K562 treated with DMSO at 1 percent for 4 hours (cell line): ENCODE data around the gene CDC6. TPM values are rescaled to one million over a fixed set of nuclear protein-coding genes. Genes with fewer than 3 reads are reported as not detected.

Source experiments
- total RNA-seq: library from RNA; unstranded; fragments of 300-600 nt; gene quantifications from 2 replicates; pipeline ENCODE4 v1.2.3, GENCODE V29; 2022; ENCODE audit not compliant: insufficient read depth

The CDC6 gene
- total RNA-seq, result 66.1 and 66.2 TPM in 2 replicates

GRCh38 chr17:40287494-40288369 lies at the start of gene CDC6:
CDC6 (plus strand) TSS chr17:40287879; CDS start chr17:40289421, 1,542 bp downstream.

GRCh38 chr17:40309031-40309948 lies 21.6 kb downstream of the CDC6 start, which contains the start of gene RARA:
RARA (plus strand) TSS chr17:40309180; CDS start chr17:40331219, 22,039 bp downstream.

Other genes starting within 250 kb of the CDC6 start
- 82.2 and 90.7 TPM in 2 replicates for gene MED24, start 233.5 kb upstream of the CDC6 start, total RNA-seq
- gene THRA, start 224.9 kb upstream of the CDC6 start, total RNA-seq, result 16.1 and 20.2 TPM in 2 replicates
- gene NR1D1, start 187.3 kb upstream of the CDC6 start, total RNA-seq, result 4.1 and 4.9 TPM in 2 replicates
- gene MSL1, start 165.9 kb upstream of the CDC6 start, total RNA-seq, result 20.2 and 36.0 TPM in 2 replicates
- 35.4 and 39.8 TPM in 2 replicates for gene CASC3, start 147.3 kb upstream of the CDC6 start, total RNA-seq
- gene RAPGEFL1, start 110.4 kb upstream of the CDC6 start, total RNA-seq, result 1.7 and 2.8 TPM in 2 replicates
- 10.8 and 14.4 TPM in 2 replicates for gene WIPF2, start 68.6 kb upstream of the CDC6 start, total RNA-seq
- gene RARA, start 21.3 kb downstream of the CDC6 start, total RNA-seq, result 17.8 and 17.9 TPM in 2 replicates
- 10.8 and 14.0 TPM in 2 replicates for gene GJD3, start 76.9 kb downstream of the CDC6 start, total RNA-seq
- 153 and 167 TPM in 2 replicates for gene TOP2A, start 130.0 kb downstream of the CDC6 start, total RNA-seq
- gene IGFBP4, start 155.6 kb downstream of the CDC6 start, total RNA-seq, result 183 and 189 TPM in 2 replicates
- 0.13 TPM in 1 of 2 replicates, not detected in the other for gene TNS4, start 213.7 kb downstream of the CDC6 start, total RNA-seq